Natural killer cell (primary cell): ENCODE measurements around the gene HSD3B7. TPM values are rescaled to one million over a fixed set of nuclear protein-coding genes. Genes with fewer than 3 reads are reported as not detected.
"Not testable (repeated sequence)": the region's sequence is repeated elsewhere in the genome, so short reads cannot be mapped to it uniquely, and the experiment has no call there.

Experiments used
- ATAC-seq, 3 donors: fragments of 150-1000 bp in 2 of 3; fragments of 200-7000 bp in 1 of 3; cut with Tn5 transposase; 1 replicate in 1 of 3; 2 replicates in 2 of 3; pipeline ENCODE4 v1.10.0; 2021; ENCODE audit warnings: mild to moderate bottlenecking in 2 of 3, moderate library complexity in 2 of 3
- DNase-seq, 2 donors: peaks; one replicate each; pipeline versions ENCODE4 v3.0.0 to v3.0.0-alpha.2; 2013 to 2021; ENCODE audit warnings: mixed read lengths in 1 of 2
- H3K27ac ChIP-seq: one replicate; pipeline ENCODE4 v1.5.1; 2013; ENCODE audit warnings: mild to moderate bottlenecking, low read length
- H3K27me3 ChIP-seq: one replicate; pipeline ENCODE4 v1.6.1; 2013; ENCODE audit warnings: low read length; ENCODE audit not compliant: control insufficient read depth, insufficient read depth
- H3K36me3 ChIP-seq: one replicate; pipeline ENCODE4 v1.6.1; 2013; ENCODE audit warnings: low read length; ENCODE audit not compliant: control insufficient read depth, insufficient read depth
- H3K4me1 ChIP-seq: one replicate; pipeline ENCODE4 v1.6.1; 2013; ENCODE audit warnings: low read length; ENCODE audit not compliant: control insufficient read depth, insufficient read depth
- H3K4me3 ChIP-seq: one replicate; pipeline ENCODE4 v1.5.1; 2013; ENCODE audit warnings: low read length
- H3K9me3 ChIP-seq: one replicate; pipeline ENCODE4 v1.6.1; 2013; ENCODE audit warnings: low read length; ENCODE audit not compliant: control insufficient read depth, insufficient read depth
- H3K27ac Mint-ChIP-seq, 2 donors: one replicate each; pipeline ENCODE4 v1.8.0; 2022; ENCODE audit warnings: mild to moderate bottlenecking in 2 of 2, mixed read lengths in 2 of 2, moderate library complexity in 1 of 2
- H3K27me3 Mint-ChIP-seq, 2 donors: one replicate each; pipeline ENCODE4 v1.8.0; 2022; ENCODE audit warnings: low read depth in 2 of 2, mixed read lengths in 2 of 2
- H3K36me3 Mint-ChIP-seq: one replicate; pipeline ENCODE4 v1.8.0; 2022; ENCODE audit warnings: mixed read lengths
- H3K4me1 Mint-ChIP-seq, 2 donors: one replicate each; pipeline ENCODE4 v1.8.0; 2022; ENCODE audit warnings: mixed read lengths in 2 of 2
- H3K4me3 Mint-ChIP-seq: one replicate; pipeline ENCODE4 v1.8.0; 2022; ENCODE audit warnings: mild to moderate bottlenecking, moderate library complexity, mixed read lengths
- H3K9me3 Mint-ChIP-seq, 2 donors: one replicate each; pipeline ENCODE4 v1.8.0; 2022; ENCODE audit warnings: mixed read lengths in 2 of 2
- CTCF ChIP-seq: fragments of 200-600 bp; IDR thresholded peaks from one replicate; pipeline ENCODE4 v1.8.0; 2022; ENCODE audit warnings: antibody characterized with exemption
- WGBS: methylation state at CpG from one replicate; pipeline ENCODE4 v1.1.7; 2013; ENCODE audit warnings: missing lambda C conversion rate; ENCODE audit not compliant: insufficient coverage; 5-methylcytosine and 5-hydroxymethylcytosine counted together
- intact Hi-C: fragments of 100-400 bp; cut with micrococcal nuclease; formaldehyde crosslinking; loops from one replicate; pipeline ENCODE4 v1.14.2; 2022
- total RNA-seq, 4 donors: library from RNA; stranded (reverse); fragments of 120-200 nt in 1 of 4; gene quantifications; one replicate each; pipeline versions ENCODE4 v1.2.3 to v1.2.4, GENCODE V29; 2013 to 2022

Gene HSD3B7
- total RNA-seq: 1 to 10 TPM in 1 of 3 donors, under 1 TPM in 2; 0.26 to 2.1 (median 0.39) TPM
- 0.50 TPM for total RNA-seq (2013)

- no peaks in the 10 kb centered on the region for H3K27me3 Mint-ChIP-seq
- Histone ChIP-seq H3K9me3 (no peaks in the 10 kb centered on the region), H3K27ac (no peak within 1 kb of the TSS), H3K36me3 (peaks cover 17% of the 10 kb centered on the region), H3K27me3 (no peaks in the 10 kb centered on the region), H3K4me1 (peaks cover 9% of the 10 kb centered on the region), H3K4me3 (no peak within 1 kb of the TSS)
- no peak within 1 kb of the TSS for H3K27ac Mint-ChIP-seq
- ATAC-seq: peak; percentile 75 to 92 (median 82)
- H3K36me3 Mint-ChIP-seq: no peaks in the 10 kb centered on the region
- DNase-seq: peak; percentile 76 to 84
- peak; percentile 85 for TF ChIP-seq CTCF
- WGBS: 50% methylated on average over 22 of the region's 24 CpGs
- H3K4me3 Mint-ChIP-seq: no peak within 1 kb of the TSS
- intact Hi-C loops: loop anchor here (1.0 to 2.0 kb wide), 5 partner anchors 110 to 884 kb away; partner anchors contain the start of gene ZNF843
- H3K9me3 Mint-ChIP-seq: no peaks in the 10 kb centered on the region
- peaks cover 0 to 20% of the 10 kb centered on the region in 2 donors for H3K4me1 Mint-ChIP-seq
Measured at GRCh38 chr16:30984669-30985400, at the start of gene HSD3B7. HSD3B7 (plus strand) TSS chr16:30985207; CDS start chr16:30985659, 452 bp downstream.

GRCh38 chr16:30937692-30938091 is 47.3 kb upstream of the HSD3B7 start:
- Mint-ChIP-seq H3K9me3 (no peaks in the 10 kb centered on the region), H3K4me3 (no peak overlapping the region), H3K27me3 (no peaks in the 10 kb centered on the region), H3K36me3 (no peaks in the 10 kb centered on the region), H3K27ac (no peak overlapping the region), H3K4me1 (peaks cover 26 to 33% of the 10 kb centered on the region in 2 donors)
- DNase-seq (no peak), ATAC-seq (no peak)
- intact Hi-C loops: no loop called here
- 8% methylated on average over 5 of the region's 5 CpGs for WGBS
- TF ChIP-seq CTCF: no peak
- H3K9me3 ChIP-seq: no peaks in the 10 kb centered on the region
- H3K27ac ChIP-seq: no peak overlapping the region
- H3K27me3 ChIP-seq: no peaks in the 10 kb centered on the region
- H3K4me3 ChIP-seq: no peak overlapping the region
- H3K4me1 ChIP-seq: peaks cover 13% of the 10 kb centered on the region
- H3K36me3 ChIP-seq: no peaks in the 10 kb centered on the region

GRCh38 chr16:30939571-30939970 is 45.4 kb upstream of the HSD3B7 start:
- ATAC-seq, H3K36me3 ChIP-seq, intact Hi-C loops, H3K9me3 Mint-ChIP-seq, H3K4me3 Mint-ChIP-seq, H3K27me3 ChIP-seq, H3K27me3 Mint-ChIP-seq, H3K27ac Mint-ChIP-seq, DNase-seq, H3K9me3 ChIP-seq, H3K36me3 Mint-ChIP-seq, H3K27ac ChIP-seq, H3K4me3 ChIP-seq: not testable (repeated sequence)
- WGBS: 96% methylated on average over 8 of the region's 8 CpGs
- H3K4me1 ChIP-seq: peaks cover 16% of the 10 kb centered on the region
- H3K4me1 Mint-ChIP-seq: peaks cover 26 to 39% of the 10 kb centered on the region in 2 donors

- no peaks in the 10 kb centered on the region for H3K27me3 Mint-ChIP-seq
Measured at GRCh38 chr16:30941600-30942425, 43.2 kb upstream of the HSD3B7 start.

More at GRCh38 chr16:30941600-30942425, 43.2 kb upstream of the HSD3B7 start:
- H3K36me3 ChIP-seq: no peaks in the 10 kb centered on the region
- Mint-ChIP-seq H3K27ac (peak overlapping the region; percentile 68 to 78), H3K36me3 (no peaks in the 10 kb centered on the region), H3K4me3 (peak overlapping the region; percentile 81), H3K9me3 (no peaks in the 10 kb centered on the region), H3K4me1 (peaks cover 22 to 33% of the 10 kb centered on the region in 2 donors)
- 19% methylated on average over 15 of the region's 15 CpGs for WGBS
- H3K27ac ChIP-seq: peak overlapping the region; percentile 55
- peak; percentile 99 for ATAC-seq
- H3K27me3 ChIP-seq: no peaks in the 10 kb centered on the region
- TF ChIP-seq CTCF: peak; percentile 81
- peaks cover 16% of the 10 kb centered on the region for H3K4me1 ChIP-seq
- H3K4me3 ChIP-seq: peak overlapping the region; percentile 21
- H3K9me3 ChIP-seq: no peaks in the 10 kb centered on the region
- intact Hi-C loops: loop anchor here (1.0 kb wide), 1 partner anchor 98 kb away; no protein-coding TSS in a partner anchor
- peak; percentile 68 to 86 for DNase-seq
